GM23338 (cell line): ENCODE data around the gene ABL2. TPM values are rescaled to one million over a fixed set of nuclear protein-coding genes. Genes with fewer than 3 reads are reported as not detected.
A peak's percentile ranks its signal among the peaks of the same experiment; 100 is the strongest.

Experiments
- ATAC-seq: fragments of 200-7000 bp; cut with Tn5 transposase; 3 replicates; pipeline ENCODE4 v1.9.1; 2020
- DNase-seq: peaks from one replicate; pipeline ENCODE4 v3.0.0-alpha.2; 2015; ENCODE audit warnings: low spot score
- H2AFZ ChIP-seq: fragments of 200-600 bp; sonication (generic); 2 replicates; pipeline ENCODE4 v1.8.0; 2016; ENCODE audit warnings: antibody characterized with exemption, mild to moderate bottlenecking, moderate library complexity
- H3F3A ChIP-seq: fragments of 200-600 bp; sonication (generic); replicated peaks from 2 replicates; pipeline ENCODE4 v1.8.0; 2017; ENCODE audit warnings: antibody characterized with exemption, mixed run types, low read depth
- H3K27ac ChIP-seq: fragments of 200-600 bp; sonication (generic); 2 replicates; pipeline ENCODE4 v1.6.1; 2016; ENCODE audit warnings: low read depth
- H3K27me3 ChIP-seq: fragments of 200-600 bp; sonication (generic); 2 replicates; pipeline ENCODE4 v1.8.0; 2016; ENCODE audit warnings: mild to moderate bottlenecking, mixed run types, moderate library complexity; ENCODE audit not compliant: insufficient read depth
- H3K36me3 ChIP-seq: fragments of 200-600 bp; sonication (generic); 2 replicates; pipeline ENCODE4 v1.8.0; 2016; ENCODE audit warnings: mild to moderate bottlenecking; ENCODE audit not compliant: insufficient read depth
- H3K4me1 ChIP-seq: fragments of 200-600 bp; sonication (generic); 2 replicates; pipeline ENCODE4 v1.8.0; 2016; ENCODE audit warnings: mild to moderate bottlenecking, moderate library complexity; ENCODE audit not compliant: insufficient read depth
- H3K4me2 ChIP-seq: fragments of 200-600 bp; sonication (generic); 2 replicates; pipeline ENCODE4 v1.7.1; 2017; ENCODE audit warnings: mixed run types
- H3K4me3 ChIP-seq: fragments of 200-600 bp; sonication (generic); 2 replicates; pipeline ENCODE4 v1.6.1; 2016; ENCODE audit warnings: mixed run types
- H3K79me2 ChIP-seq: fragments of 200-600 bp; sonication (generic); replicated peaks from 2 replicates; pipeline ENCODE4 v1.8.0; 2017; ENCODE audit warnings: mild to moderate bottlenecking; ENCODE audit not compliant: insufficient read depth
- H3K9me2 ChIP-seq: fragments of 200-600 bp; sonication (generic); 2 replicates; pipeline ENCODE4 v1.8.0; 2017; ENCODE audit not compliant: insufficient read depth
- H4K20me1 ChIP-seq: fragments of 200-600 bp; sonication (generic); replicated peaks from 2 replicates; pipeline ENCODE4 v1.8.0; 2017; ENCODE audit warnings: mild to moderate bottlenecking; ENCODE audit not compliant: insufficient read depth
- H3K27ac Mint-ChIP-seq: 2 replicates; pipeline ENCODE4 v1.8.0; 2020; ENCODE audit warnings: inconsistent platforms, mild to moderate bottlenecking, moderate library complexity, mixed read lengths
- H3K27me3 Mint-ChIP-seq: 3 replicates; pipeline ENCODE4 v1.8.0; 2022; ENCODE audit warnings: low read depth, mild to moderate bottlenecking, moderate library complexity, mixed read lengths, inconsistent platforms; ENCODE audit not compliant: insufficient read depth, poor library complexity
- H3K36me3 Mint-ChIP-seq: 3 replicates; pipeline ENCODE4 v1.8.0; 2021; ENCODE audit warnings: low read depth, mild to moderate bottlenecking, inconsistent platforms, moderate library complexity, mixed read lengths
- H3K4me1 Mint-ChIP-seq: 3 replicates; pipeline ENCODE4 v1.8.0; 2020; ENCODE audit warnings: mild to moderate bottlenecking, inconsistent platforms, mixed read lengths
- H3K4me3 Mint-ChIP-seq: 3 replicates; pipeline ENCODE4 v1.8.0; 2021; ENCODE audit warnings: moderate library complexity, mild to moderate bottlenecking, inconsistent platforms, mixed read lengths
- H3K9me3 Mint-ChIP-seq: 3 replicates; pipeline ENCODE4 v1.8.0; 2020; ENCODE audit warnings: moderate library complexity, mild to moderate bottlenecking, inconsistent platforms, mixed read lengths
- CREB1 ChIP-seq: fragments of 250-450 bp; sonication (Bioruptor Pico); IDR thresholded peaks from 2 replicates; pipeline ENCODE4 v1.5.0; 2020; ENCODE audit warnings: low read depth, mild to moderate bottlenecking, moderate library complexity
- CTCF ChIP-seq, 2 experiments: fragments of 200-600 bp in 1 of 2; sonication (generic) in 1 of 2; conservative IDR thresholded peaks; 2 replicates each; pipeline versions ENCODE4 v1.5.1 to v1.6.1; 2016 to 2017; ENCODE audit warnings: antibody characterized with exemption in 2 of 2, low read depth in 2 of 2, mild to moderate bottlenecking in 2 of 2, moderate library complexity in 1 of 2
- JUNB ChIP-seq: IDR thresholded peaks from one replicate; pipeline ENCODE4 v1.6.1; 2016; ENCODE audit warnings: antibody characterized with exemption; ENCODE audit not compliant: unreplicated experiment
- POLR2AphosphoS5 ChIP-seq: IDR thresholded peaks from 2 replicates; pipeline ENCODE4 v1.6.1; 2016; ENCODE audit warnings: antibody characterized with exemption, low read depth
- REST ChIP-seq: IDR thresholded peaks from one replicate; pipeline ENCODE4 v1.6.1; 2018; ENCODE audit warnings: antibody characterized with exemption; ENCODE audit not compliant: unreplicated experiment
- ZNF462 ChIP-seq: fragments of 250-450 bp; sonication (Bioruptor Pico); IDR thresholded peaks from 2 replicates; pipeline ENCODE4 v1.5.0; 2020; ENCODE audit warnings: mild to moderate bottlenecking, moderate library complexity
- polyA plus RNA-seq: library from polyadenylated mRNA; unstranded; fragments of >200 nt; fragmentation: Nextera tagmentation; extraction: Ambion mirVana; gene quantifications from 2 replicates; pipeline ENCODE4 v1.2.1, GENCODE V29; 2016
- total RNA-seq: library from RNA; depleted of rRNA; stranded (reverse); fragments of >200 nt; shearing (Covaris generic); gene quantifications from 2 replicates; pipeline ENCODE4 v1.2.3, GENCODE V29; 2014
- TF ChIP-seq, protein P1 (sequence below): IDR thresholded peaks from 2 replicates; pipeline ENCODE4 v1.6.1; 2016; ENCODE audit warnings: antibody characterized with exemption

Gene ABL2
- total and polyA plus RNA-seq, 2 experiments from 2014 or later, result 5.8 to 22.7 TPM

DNA sequence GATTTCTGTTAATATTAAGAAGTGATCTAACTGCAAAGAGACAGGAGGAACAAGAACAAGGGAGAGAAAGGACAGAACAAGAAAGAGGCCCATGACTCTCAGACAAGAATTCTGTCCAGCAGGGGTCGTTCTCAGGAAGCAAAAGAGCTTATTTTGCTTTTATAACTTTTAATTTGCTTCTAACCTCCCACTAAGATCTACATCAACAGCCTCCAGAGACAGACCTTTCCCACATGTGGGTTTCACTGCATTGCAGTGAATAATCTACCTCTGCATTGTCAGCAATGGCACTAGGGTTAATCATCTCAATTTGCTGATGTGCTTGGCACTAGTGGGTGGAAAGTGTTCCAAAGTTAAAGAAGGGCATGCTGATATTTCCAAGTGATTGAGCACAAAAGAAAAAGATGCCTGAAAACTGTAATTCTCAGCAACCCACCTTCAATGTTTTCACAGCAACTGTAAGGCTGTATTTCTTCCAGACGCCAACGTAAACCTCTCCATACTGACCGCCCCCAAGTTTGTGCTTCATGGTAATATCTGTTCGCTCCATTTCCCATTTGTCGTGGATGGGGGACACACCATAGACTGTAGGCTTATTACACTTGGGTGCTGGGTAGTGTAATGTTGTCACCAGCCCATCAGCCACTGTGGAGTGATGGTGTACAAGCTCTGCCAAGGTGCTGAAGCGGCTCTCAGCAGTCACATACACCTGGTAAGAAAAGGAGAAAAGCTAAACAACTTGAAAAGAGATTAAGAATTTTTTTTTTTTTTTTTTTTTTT is 108.1 kb downstream of the ABL2 start:
- Histone ChIP-seq H3K4me3 (no peak overlapping the region), H4K20me1 (no peaks in the 10 kb centered on the region), H3K36me3 (peaks cover 16% of the 10 kb centered on the region), H3K27me3 (no peaks in the 10 kb centered on the region), H3K9me2 (no peaks in the 10 kb centered on the region), H3K4me1 (peaks cover 24% of the 10 kb centered on the region), H2AFZ (no peak overlapping the region), H3K79me2 (no peaks in the 10 kb centered on the region; the same call in 1 of the 2 replicates), H3K27ac (peak overlapping the region; percentile 47; the same call in 1 of the 2 replicates), H3F3A (peaks cover 5% of the 10 kb centered on the region; the same call in 1 of the 2 replicates), H3K4me2 (no peak overlapping the region)
- DNase-seq (peak; percentile 79), ATAC-seq (peak; percentile 62)
- peaks cover 26% of the 10 kb centered on the region for H3K36me3 Mint-ChIP-seq
- no peak overlapping the region for H3K4me3 Mint-ChIP-seq
- no peaks in the 10 kb centered on the region for H3K27me3 Mint-ChIP-seq
- H3K9me3 Mint-ChIP-seq, result no peaks in the 10 kb centered on the region
- TF ChIP-seq POLR2AphosphoS5 (no peak), REST (no peak), CTCF (conservative IDR thresholded peaks at IDR 0.05; ENCODE audit: low read depth in 2 of 2) (peak; percentile 70 to 75), JUNB (no peak)
- H3K27ac Mint-ChIP-seq, result no peak overlapping the region
- H3K4me1 Mint-ChIP-seq, result peaks cover 5% of the 10 kb centered on the region

- Histone ChIP-seq H3F3A (peaks cover 5% of the 10 kb centered on the region; the same call in 1 of the 2 replicates), H3K27me3 (no peaks in the 10 kb centered on the region), H4K20me1 (no peaks in the 10 kb centered on the region), H3K4me1 (peaks cover 24% of the 10 kb centered on the region), H3K9me2 (no peaks in the 10 kb centered on the region), H3K4me2 (no peak overlapping the region), H3K79me2 (no peaks in the 10 kb centered on the region; the same call in 1 of the 2 replicates), H3K4me3 (no peak overlapping the region), H3K27ac (peak overlapping the region; percentile 11; the same call in 1 of the 2 replicates), H2AFZ (no peak overlapping the region), H3K36me3 (peaks cover 10% of the 10 kb centered on the region)
- Mint-ChIP-seq H3K9me3 (no peaks in the 10 kb centered on the region), H3K27ac (no peak overlapping the region), H3K27me3 (no peaks in the 10 kb centered on the region), H3K36me3 (peaks cover 24% of the 10 kb centered on the region), H3K4me3 (no peak overlapping the region), H3K4me1 (peaks cover 5% of the 10 kb centered on the region)
- no peak for ATAC-seq
- DNase-seq, result no peak
- TF ChIP-seq CREB1 (no peak), JUNB (no peak), ZNF462 (no peak)
- TF ChIP-seq, protein P1, sequence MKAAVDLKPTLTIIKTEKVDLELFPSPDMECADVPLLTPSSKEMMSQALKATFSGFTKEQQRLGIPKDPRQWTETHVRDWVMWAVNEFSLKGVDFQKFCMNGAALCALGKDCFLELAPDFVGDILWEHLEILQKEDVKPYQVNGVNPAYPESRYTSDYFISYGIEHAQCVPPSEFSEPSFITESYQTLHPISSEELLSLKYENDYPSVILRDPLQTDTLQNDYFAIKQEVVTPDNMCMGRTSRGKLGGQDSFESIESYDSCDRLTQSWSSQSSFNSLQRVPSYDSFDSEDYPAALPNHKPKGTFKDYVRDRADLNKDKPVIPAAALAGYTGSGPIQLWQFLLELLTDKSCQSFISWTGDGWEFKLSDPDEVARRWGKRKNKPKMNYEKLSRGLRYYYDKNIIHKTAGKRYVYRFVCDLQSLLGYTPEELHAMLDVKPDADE, result no peak
Observed at GRCh38 chr1:179120736-179121135, 108.7 kb downstream of the ABL2 start.
